Measurements from ENCODE around the gene FNDC3B.

FNDC3B gene

DNA sequence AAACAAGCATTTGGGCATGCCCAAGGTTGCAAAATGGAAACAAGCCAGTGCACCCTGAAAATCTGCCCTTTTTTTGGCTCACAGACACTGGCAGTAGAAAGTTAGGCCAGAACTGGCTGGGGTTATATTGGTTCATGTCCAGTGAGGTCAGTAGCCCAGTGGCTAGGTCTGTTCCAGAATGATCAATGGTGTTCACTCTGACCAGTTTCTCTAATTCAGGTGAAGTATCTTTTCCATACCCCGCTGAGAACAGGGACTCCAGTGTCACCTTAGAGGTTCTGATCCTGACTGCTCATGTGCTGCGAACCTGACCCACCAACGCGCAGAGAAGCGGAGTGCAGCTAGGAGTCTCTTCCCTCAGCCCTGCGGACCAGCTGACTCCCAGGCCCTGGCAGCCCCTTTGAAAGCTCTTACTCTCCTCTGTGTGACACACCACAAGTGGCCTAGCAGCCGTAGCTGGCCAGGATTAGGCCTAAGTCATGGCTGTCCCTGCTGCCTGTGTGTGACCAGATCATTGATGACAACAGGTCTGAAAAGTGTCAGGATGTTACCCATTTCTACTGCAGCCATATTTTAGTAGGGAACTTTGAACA is 285.3 kb downstream of the FNDC3B start:
- DNase-seq = no peak

DNA sequence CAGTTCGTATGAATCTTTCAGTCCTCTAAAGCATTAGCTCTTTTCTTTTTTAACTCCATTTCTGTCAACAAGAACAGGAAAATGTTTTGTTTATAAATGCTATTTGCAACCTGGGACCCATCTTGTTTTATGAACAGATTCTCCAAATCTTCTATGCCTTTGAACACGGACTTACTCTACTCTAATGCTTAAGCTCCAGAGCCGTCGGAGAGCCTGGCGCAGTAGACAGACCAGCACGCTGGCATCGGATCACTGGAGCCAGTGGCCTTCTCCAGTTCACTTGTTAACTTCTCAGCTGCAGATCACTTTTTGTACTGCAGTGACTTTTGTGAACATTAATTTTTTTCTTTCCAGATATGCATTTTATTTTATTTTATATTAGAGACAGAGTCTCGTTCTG is 286.1 kb downstream of the FNDC3B start:
- no peak for DNase-seq

DNA sequence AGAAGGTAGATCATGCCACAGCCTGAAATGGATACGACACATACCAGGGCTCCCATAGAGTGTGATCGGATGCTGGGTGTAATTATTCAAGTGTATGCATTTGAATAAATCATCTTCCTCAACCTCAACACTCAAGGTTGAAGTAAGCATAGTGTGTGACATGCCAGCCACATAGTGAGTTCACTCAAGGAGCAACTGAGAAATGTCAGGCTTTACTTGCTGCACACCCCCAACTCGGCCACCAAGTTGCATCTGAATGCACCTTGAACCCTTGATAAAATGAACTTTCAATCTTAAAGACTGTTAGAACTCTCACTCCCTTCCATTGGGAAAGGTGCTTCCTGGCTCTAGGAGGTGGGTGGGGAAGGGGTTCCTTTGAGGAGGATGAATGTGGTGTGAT is 287.6 kb downstream of the FNDC3B start:
- no peak for DNase-seq

DNA sequence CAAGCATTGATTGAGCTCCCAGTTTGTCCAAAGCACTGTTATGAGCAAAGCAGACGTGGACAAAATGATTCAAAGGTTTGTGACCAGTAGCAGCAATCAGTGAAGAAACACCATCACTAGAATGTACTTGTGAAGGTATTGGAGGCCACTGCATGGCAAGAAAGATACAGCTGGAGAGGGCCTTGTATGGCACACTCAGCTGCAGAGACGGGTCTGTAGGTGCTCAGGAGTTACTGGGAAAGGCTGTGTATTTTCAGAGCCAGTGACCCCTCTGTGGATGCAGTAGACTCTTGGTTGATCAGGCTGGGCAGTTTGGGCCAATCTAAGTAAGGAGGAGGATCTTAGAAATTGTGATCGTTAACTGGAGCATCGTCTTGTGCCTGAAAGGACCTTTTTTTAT is 288.9 kb downstream of the FNDC3B start:
- DNase-seq = no peak

DNA sequence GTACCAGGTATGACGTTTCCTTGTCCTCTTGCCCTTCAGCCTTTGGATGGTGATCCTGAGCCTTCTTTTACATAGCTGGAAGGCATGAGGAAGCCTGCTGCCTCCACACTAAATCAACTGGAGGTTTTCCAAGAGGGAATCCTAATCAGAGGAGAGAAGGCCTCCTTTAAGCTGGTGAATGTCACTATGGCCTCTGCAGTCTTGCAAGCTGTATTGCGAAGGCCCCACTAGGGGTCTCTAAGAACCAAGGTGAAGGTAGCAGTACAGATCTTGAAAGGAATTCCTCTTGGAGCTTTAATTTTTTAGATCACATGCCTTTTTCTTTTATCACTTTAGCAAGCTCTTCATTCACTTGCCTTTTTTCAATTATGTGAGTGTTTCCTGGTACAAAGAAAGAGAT is 289.7 kb downstream of the FNDC3B start:
- DNase-seq = no peak

DNA sequence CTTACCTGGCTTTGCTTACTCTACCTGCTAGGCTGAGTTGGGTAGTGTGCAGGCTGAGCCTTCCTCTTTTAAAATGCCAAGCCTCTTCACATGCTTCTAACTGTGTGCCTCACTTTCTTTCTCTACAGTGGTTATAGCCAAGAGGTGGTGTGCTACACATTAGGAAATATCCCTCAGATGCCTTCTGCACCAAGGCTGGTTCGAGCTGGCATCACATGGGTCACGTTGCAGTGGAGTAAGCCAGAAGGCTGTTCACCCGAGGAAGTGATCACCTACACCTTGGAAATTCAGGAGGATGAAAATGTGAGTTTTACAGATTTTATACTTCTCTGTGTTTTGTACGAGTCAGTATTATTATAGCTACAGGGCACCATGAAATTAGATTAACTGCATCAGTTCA is 291.0 kb downstream of the FNDC3B start:
- DNase-seq = no peak

DNA sequence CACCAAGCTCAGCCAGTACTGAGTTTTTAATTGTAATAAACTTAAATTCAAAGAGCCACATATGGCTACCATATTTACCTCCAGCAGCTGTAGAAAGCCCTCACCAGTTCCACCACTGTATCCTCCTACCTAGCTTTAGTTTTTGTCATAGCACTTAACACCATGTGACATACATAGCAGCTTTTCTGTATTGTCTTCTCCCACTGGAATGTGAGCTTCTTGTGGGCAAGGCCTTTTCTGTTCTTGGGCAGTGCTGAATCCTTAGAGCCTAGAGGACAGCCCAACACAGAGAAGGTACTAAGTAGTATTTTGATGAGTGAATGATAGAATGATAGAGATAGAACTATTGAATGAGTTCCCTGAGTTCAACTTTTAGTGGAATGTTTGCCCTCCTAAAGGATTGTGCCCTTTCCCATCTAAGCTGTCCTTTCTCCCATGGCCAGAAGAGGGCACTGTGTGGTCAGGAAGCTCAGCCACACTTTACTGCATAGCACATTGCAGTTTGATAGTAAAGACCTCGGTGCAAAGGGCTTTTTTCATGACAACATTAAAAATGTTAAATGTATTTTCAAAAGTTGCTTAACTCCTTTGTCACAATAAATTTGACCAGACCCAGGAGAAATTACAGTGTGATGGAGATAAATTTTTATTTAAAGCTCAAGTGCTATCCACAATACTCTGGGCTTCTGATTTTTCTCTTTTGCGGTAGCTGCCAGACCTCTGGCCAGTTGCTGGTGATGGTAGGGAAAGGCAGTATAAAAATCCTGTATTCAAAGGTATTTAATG is 293.1 kb downstream of the FNDC3B start:
- DNase-seq = peak; percentile 32

DNA sequence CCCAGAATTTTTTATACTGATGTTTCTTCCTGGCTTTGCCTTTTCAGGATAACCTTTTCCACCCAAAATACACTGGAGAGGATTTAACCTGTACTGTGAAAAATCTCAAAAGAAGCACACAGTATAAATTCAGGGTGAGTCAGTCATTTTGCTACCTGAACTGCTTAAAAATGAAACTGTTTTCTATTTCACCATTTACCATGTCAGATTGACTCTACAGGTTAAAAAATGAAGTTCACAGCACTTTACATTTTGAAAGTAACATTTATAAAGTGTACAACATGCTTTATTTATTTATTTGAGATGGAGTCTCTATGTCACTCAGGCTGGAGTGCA is 293.6 kb downstream of the FNDC3B start:
- no peak for DNase-seq

DNA sequence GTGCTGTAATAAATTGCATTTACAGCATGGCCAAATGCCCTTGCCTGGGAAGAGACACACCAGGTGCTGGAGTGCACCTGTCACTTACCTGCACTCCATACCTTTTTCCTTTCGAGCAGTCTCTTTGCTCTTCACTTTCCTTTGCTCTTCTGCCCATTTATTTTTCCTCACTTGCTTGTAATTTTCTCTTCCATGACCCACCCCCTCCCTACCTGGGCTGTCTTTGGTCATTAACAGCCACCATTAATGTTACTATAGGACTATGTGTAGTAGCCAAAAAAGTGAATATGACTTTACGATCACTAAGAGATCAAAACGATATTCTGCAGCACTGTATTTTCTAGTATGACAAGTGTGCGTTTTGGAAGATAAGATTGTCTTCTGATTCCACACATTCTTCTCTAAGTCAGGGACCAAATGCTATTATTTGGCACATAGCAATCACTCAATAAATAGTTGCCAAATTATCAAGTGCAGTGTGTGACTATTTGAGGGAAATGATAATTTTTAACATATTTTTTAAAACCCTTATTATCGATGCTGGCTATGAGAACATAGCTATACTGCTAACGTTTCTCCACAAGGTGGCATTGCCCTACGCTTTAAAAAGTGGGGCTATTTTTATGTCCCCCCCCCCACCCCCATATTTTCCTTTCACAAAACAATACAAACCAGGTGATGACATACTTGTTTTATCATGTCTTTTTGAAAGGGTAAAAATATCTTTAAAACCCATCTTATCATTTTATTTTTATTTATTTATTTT is 294.5 kb downstream of the FNDC3B start:
- DNase-seq = no peak

DNA sequence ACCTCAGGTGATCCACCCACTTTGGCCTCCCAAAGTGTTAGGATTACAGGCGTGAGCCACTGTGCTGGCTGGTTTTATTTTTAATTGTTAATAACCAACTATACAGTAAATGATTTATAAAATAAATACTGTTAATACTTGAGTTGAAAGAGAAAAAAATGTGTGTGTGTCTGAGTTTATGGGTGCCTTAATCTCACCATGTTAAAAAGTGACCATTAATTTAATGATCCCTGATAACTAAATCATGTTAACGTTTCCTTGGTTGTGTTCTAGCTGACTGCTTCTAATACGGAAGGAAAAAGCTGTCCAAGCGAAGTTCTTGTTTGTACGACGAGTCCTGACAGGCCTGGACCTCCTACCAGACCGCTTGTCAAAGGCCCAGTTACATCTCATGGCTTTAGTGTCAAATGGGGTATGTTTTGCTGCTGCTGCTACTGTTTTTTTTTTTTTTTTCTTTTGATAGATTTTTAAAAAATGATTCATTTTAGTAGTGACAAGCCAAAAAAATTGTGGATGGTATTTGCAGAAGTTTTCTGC is 295.4 kb downstream of the FNDC3B start:
- no peak for DNase-seq

DNA sequence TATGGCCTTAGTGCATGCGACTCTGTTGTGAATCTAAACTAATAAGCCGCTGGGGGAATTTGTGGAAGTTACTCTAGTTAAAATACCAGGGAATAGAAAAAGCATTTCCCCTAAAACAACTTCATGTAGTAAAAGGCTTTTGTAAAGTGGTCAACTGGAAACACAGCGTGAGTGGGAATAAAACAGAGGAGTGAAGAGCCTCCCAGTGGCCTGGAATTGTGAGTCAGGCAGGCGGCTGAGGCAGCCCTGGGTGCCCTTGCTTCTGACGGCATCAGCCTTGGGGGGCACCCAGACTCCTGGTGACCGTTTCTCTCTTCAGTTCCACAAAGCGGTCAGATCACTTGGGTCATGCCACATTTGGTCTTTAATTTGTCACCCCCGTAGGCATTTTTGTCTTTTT is 300.5 kb downstream of the FNDC3B start:
- DNase-seq = no peak

DNA sequence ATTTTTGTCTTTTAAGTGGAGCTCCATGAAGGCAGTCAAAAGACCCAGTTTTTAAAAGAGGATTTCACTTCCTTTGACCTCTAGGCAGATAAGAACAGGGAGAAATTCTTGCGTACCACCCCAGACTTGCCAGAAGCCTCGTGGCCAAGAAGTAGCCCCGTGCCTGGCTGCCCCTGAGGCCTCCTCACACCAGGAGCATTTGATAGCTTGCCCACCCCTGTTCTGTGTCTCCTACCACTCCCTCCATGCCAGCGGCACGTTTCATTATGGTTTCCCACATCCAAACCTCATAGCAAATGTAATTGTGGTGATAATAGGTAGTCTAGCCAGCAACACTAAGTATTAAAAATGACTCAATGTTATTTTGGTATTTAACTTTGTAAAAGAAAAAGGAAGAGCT is 301.2 kb downstream of the FNDC3B start:
- no peak for DNase-seq

DNA sequence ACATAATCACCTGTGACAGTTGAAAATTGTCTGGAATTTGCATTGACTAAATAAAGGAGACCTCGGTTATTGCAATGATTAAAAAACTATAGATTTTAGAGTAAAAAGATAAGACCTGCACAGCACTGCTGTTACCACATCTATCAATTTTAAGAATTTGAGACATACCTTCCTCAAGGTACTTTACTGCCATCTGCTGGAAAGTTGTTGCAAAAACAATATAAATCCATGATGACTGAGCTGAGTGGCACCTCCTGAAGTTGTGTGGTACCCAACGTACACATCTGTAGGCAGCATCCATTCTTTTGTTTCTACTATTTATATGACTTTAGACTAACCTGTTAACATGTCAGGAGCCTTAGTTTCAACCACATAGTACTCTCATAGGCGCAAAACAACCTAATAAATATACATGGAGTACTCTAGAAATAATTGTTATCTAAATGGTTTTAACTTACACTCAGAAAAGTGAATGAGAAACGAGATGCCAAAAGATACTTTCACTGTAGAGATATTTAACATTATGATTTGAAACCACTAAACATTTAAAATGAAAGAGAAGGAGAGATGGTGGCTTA is 302.2 kb downstream of the FNDC3B start:
- no peak for DNase-seq

DNA sequence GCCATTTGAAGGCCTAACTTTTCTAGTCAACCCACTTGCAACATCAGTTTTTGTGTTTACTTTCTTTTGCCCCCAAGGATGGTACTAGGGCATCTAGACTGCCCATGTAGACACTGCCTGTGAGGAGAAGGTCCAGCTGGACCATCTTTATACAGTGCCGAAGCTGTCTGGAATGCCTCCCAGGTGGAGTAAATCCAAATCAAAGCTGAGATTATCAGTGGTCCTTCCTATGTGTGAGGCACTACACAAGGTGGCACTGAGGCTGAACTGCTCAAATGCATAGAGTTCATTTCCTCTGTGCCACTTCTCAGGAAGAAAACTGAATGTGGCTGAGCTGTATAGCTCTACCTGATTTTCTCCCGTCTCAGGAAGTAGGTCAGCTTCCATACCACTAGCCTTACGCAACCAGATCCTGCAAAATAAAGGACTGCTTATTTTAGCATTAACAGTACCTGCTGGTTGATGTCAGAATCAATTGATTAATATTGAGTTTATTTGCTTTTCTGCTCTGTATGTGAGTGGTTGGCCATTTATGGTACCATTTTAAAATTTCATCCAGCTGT is 302.8 kb downstream of the FNDC3B start:
- DNase-seq = no peak

DNA sequence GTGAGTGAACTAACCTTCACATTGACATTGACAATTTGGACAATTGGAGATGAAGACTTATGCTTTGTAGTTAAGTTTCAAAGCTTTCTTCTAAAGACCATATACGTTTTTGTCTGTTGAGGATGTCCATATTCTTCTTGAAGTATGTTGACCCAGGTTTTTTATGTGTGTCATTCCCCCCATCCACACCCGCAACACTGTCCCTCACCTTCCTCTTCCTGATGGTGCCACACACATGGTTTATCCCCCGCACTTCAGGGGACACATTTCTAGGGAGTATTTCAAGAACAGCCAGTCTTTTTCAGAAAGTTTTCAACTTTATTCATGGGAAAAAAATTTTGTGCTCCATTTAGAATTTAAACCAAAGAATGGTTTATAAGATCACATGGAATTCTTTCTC is 303.7 kb downstream of the FNDC3B start:
- no peak for DNase-seq

DNA sequence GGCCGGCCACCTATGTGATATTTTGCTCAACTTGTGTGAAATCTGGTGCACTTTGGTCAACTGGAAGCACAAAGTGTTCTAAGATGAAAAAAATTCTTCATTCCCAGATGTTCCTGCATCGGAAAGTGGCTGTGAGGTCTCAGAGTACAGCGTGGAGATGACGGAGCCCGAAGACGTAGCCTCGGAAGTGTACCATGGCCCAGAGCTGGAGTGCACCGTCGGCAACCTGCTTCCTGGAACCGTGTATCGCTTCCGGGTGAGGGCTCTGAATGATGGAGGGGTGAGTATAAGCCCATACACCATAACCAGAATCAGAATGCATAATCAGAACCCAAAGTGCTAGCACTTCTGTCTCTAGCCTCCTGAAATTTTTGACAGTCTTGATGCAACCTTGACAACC is 304.6 kb downstream of the FNDC3B start:
- no peak for DNase-seq

DNA sequence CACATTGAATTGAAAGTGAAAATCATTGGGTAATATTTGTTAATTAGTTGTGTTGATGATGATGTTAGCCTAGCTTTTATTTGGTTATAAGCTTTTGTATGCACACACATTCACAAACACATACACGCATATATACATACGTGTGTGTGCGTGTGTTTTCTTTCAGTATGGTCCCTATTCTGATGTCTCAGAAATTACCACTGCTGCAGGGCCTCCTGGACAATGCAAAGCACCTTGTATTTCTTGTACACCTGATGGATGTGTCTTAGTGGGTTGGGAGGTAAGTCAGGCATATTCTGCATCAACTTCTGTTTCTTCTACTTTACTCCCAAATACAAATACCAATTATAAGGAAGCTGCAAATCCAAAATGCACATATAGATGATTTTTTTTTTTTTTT is 306.8 kb downstream of the FNDC3B start:
- no peak for DNase-seq

DNA sequence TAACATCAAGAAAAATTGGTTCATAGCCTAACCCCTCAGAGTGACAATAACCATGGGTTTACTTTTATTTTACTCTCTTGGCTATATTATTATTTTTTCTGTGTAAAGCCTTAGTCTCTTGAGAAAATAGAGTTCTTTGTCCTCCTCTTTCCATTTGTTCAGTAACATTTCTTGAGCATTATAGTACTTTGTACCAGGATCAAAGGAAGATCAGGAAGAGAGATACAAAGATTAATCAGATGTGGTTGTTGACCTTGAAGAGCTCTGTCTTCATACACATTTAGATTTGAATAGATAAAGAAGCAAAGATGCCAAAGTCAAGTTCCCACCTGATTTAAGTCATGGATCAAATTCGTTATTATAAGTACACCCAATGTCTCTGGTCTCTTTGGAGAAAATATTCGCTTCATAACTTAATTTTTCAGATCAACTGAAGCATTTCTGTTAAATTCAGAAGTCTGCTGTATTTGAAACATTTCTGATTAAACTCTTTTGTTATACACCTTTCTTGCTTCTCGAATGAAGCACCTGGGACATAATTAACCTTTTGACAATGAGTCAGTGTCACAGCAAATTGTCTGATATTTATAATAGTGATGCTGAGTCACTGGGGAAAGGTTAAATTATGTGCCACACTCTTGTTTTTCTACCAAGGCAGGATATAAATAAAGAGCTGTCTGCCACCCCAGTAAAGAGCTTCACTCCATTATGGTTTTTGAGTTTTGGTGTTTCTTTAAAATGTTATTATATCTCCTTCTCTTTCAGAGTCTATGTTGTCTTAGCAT is 308.7 kb downstream of the FNDC3B start:
- no peak for DNase-seq

DNA sequence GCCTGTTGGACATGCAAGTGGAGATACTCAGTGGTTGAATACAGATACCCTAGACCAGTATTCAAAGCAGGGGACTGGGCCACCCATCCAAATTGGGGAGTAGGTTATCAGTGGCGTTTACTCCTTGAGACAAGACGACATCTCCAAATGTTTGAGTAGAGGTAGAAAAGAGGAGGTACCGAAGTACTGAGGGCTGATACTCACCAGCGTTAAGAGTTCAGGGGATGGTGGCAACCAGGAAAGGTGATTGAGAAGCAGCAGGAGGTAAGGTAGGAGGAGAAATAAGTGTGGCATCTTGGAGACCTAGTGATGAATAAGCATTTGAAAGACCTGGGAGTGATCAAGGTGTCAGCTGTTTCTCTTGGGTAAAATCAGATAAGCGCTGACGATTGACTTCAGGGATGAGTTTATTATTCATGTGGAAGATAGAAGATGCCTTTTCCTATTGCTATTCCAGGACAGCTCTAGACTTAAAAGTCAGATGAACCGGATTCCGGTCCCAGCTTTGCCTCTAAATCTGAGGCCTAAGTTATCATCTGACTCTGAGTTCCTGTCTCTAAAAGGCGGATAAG is 312.6 kb downstream of the FNDC3B start:
- DNase-seq = no peak

DNA sequence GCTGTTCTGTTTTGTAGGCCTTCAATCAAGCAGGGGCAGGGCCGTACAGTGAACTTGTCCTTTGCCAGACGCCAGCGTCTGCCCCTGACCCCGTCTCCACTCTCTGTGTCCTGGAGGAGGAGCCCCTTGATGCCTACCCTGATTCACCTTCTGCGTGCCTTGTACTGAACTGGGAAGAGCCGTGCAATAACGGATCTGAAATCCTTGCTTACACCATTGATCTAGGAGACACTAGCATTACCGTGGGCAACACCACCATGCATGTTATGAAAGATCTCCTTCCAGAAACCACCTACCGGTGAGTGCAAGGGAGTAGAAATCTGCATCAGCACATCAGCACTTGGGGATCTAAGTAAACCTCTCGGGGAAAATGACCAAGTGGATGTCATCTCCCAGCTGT is 313.4 kb downstream of the FNDC3B start:
- no peak for DNase-seq

DNA sequence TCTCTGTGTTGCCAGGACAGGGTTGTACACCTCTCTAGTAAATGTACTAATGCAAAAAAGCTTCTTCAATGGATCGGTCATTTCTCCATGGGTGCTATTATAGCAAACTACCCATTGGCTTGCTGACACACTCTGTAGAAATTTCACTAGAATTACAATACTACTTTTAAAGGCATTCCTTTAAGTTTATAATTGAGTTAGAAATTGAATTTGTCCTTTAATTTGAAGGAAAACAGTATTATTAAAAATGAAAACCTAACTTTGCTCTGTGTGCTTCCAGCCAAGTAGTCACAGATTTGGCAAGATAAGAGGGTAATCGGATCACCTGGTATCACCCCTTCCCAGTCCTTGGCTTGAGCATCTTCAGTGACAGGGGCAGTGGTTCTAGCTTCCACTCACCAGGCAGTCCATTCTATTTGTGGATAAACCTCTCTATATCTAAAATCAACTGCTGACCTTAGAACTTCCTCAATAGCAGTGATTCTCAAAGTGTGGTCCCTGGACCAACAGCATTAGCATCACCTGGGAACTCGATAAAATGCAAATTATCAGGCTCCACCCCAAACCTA is 315.6 kb downstream of the FNDC3B start:
- no peak for DNase-seq

DNA sequence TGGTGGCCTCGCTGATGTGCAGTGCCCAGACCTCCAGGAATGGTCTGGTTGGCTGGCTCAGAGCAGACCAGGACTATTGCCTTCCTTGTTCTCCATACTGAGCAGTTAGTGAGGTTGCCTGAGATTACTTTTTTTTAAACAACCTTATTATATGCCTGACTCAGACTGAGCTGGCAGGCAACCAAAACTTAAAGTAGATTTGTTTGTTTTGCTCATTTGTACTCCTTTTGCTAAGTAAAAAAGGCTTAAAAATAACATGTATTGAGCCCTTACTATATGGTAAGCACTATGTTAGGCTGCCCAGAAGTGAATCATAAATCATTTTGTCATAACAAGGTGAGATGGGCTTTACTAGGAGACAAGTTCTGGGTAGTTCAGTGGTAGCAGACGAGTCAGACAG is 316.5 kb downstream of the FNDC3B start:
- DNase-seq = no peak
